T-helper 1 cell (primary cell): ENCODE data around the gene RXRA.
A peak's percentile ranks its signal among the peaks of the same experiment; 100 is the strongest.

ENCODE experiments used
- DNase-seq, 5 donors: peaks; one replicate each; pipeline ENCODE4 v3.0.0-alpha.2; 2012 to 2020

Gene RXRA

GRCh38 chr9:134386951-134387831, 60.9 kb downstream of the RXRA start:
- no peak for DNase-seq

GRCh38 chr9:134388289-134388808, 62.1 kb downstream of the RXRA start:
- no peak for DNase-seq

- no peak for DNase-seq
Measured at GRCh38 chr9:134388976-134389375, 62.7 kb downstream of the RXRA start.

GRCh38 chr9:134389642-134390041, 63.4 kb downstream of the RXRA start:
- no peak for DNase-seq

- DNase-seq: peak; percentile 47 to 78 (median 58)
Measured at GRCh38 chr9:134390537-134390936, 64.3 kb downstream of the RXRA start.

- no peak for DNase-seq
Measured at GRCh38 chr9:134390947-134391318, 64.7 kb downstream of the RXRA start.

GRCh38 chr9:134391319-134392231, 65.3 kb downstream of the RXRA start:
- peak; percentile 52 to 74 (median 66) for DNase-seq

- no peak for DNase-seq
Measured at GRCh38 chr9:134392900-134393299, 66.6 kb downstream of the RXRA start.

- no peak for DNase-seq
Measured at GRCh38 chr9:134393582-134394280, 67.5 kb downstream of the RXRA start.

- no peak for DNase-seq
Measured at GRCh38 chr9:134395002-134395517, 68.8 kb downstream of the RXRA start.

- DNase-seq: no peak
Measured at GRCh38 chr9:134395737-134396257, 69.5 kb downstream of the RXRA start.

- peak; percentile 31 to 63 (median 34) for DNase-seq
Measured at GRCh38 chr9:134396258-134396742, 70.0 kb downstream of the RXRA start.

GRCh38 chr9:134396825-134397224, 70.6 kb downstream of the RXRA start:
- peak; percentile 37 to 64 (median 45) for DNase-seq

GRCh38 chr9:134398756-134399155, 72.5 kb downstream of the RXRA start:
- no peak for DNase-seq

- no peak for DNase-seq
Measured at GRCh38 chr9:134399435-134400056, 73.3 kb downstream of the RXRA start.

- no peak for DNase-seq
Measured at GRCh38 chr9:134400283-134400682, 74.0 kb downstream of the RXRA start.

- DNase-seq: no peak
Measured at GRCh38 chr9:134401391-134401790, 75.1 kb downstream of the RXRA start.

- DNase-seq: no peak
Measured at GRCh38 chr9:134402182-134402581, 75.9 kb downstream of the RXRA start.

- no peak for DNase-seq
Measured at GRCh38 chr9:134403292-134403681, 77.0 kb downstream of the RXRA start.

- DNase-seq: peak in 1 of 5 donors; percentile 29
Measured at GRCh38 chr9:134403682-134404301, 77.5 kb downstream of the RXRA start.
